H9 (cell line): ENCODE measurements around the gene UNC79. TPM values are rescaled to one million over a fixed set of nuclear protein-coding genes. Genes with fewer than 3 reads are reported as not detected.
A peak's percentile ranks its signal among the peaks of the same experiment; 100 is the strongest.

Source experiments
- DNase-seq: peaks from one replicate; pipeline ENCODE4 v3.0.0-alpha.2; 2017
- H2AFZ ChIP-seq: one replicate; pipeline ENCODE4 v1.6.1; 2013; ENCODE audit warnings: mild to moderate bottlenecking, low read length, control low read depth, moderate library complexity
- H2AK5ac ChIP-seq: 2 replicates; pipeline ENCODE4 v1.6.1; 2013; ENCODE audit warnings: low read length, control low read depth, mixed read lengths; ENCODE audit not compliant: insufficient read length
- H2BK120ac ChIP-seq: one replicate; pipeline ENCODE4 v1.6.1; 2013; ENCODE audit warnings: low read depth, mild to moderate bottlenecking, low read length, control low read depth, inconsistent platforms; ENCODE audit not compliant: poor library complexity, severe bottlenecking
- H2BK12ac ChIP-seq: 2 replicates; pipeline ENCODE4 v1.6.1; 2013; ENCODE audit warnings: low read length, control low read depth, mixed read lengths, low read depth; ENCODE audit not compliant: insufficient read length
- H2BK15ac ChIP-seq: 2 replicates; pipeline ENCODE4 v1.6.1; 2013; ENCODE audit warnings: low read depth, low read length, control low read depth
- H2BK20ac ChIP-seq: one replicate; pipeline ENCODE4 v1.6.1; 2013; ENCODE audit warnings: low read depth, mild to moderate bottlenecking, low read length, control low read depth, inconsistent platforms; ENCODE audit not compliant: poor library complexity, severe bottlenecking
- H2BK5ac ChIP-seq: 2 replicates; pipeline ENCODE4 v1.6.1; 2013; ENCODE audit warnings: low read length, control low read depth, mixed read lengths; ENCODE audit not compliant: insufficient read length
- H3K14ac ChIP-seq: 2 replicates; pipeline ENCODE4 v1.6.1; 2013; ENCODE audit warnings: low read length, control low read depth; ENCODE audit not compliant: insufficient read depth
- H3K18ac ChIP-seq: 2 replicates; pipeline ENCODE4 v1.6.1; 2013; ENCODE audit warnings: low read depth, mild to moderate bottlenecking, mixed read lengths, low read length, control low read depth; ENCODE audit not compliant: insufficient read length
- H3K23ac ChIP-seq: 2 replicates; pipeline ENCODE4 v1.6.1; 2013; ENCODE audit warnings: low read length, control low read depth, mixed read lengths, low read depth; ENCODE audit not compliant: insufficient read length
- H3K23me2 ChIP-seq: 2 replicates; pipeline ENCODE4 v1.6.1; 2013; ENCODE audit warnings: low read depth, mild to moderate bottlenecking, mixed read lengths, low read length, control low read depth; ENCODE audit not compliant: insufficient read length, poor library complexity, severe bottlenecking
- H3K27ac ChIP-seq: 2 replicates; pipeline ENCODE4 v1.5.1; 2013; ENCODE audit warnings: low read length, control low read depth, mixed read lengths, low read depth; ENCODE audit not compliant: insufficient read length
- H3K27me3 ChIP-seq: 2 replicates; pipeline ENCODE4 v1.6.1; 2013; ENCODE audit warnings: low read length, control low read depth, inconsistent platforms; ENCODE audit not compliant: insufficient read depth
- H3K4ac ChIP-seq: 2 replicates; pipeline ENCODE4 v1.6.1; 2013; ENCODE audit warnings: low read depth, mild to moderate bottlenecking, control low read depth, inconsistent platforms, low read length, moderate library complexity
- H3K4me1 ChIP-seq: 2 replicates; pipeline ENCODE4 v1.6.1; 2013; ENCODE audit warnings: low read length, control low read depth, inconsistent platforms; ENCODE audit not compliant: insufficient read depth
- H3K4me2 ChIP-seq: 2 replicates; pipeline ENCODE4 v1.6.1; 2013; ENCODE audit warnings: low read length, control low read depth, mixed read lengths; ENCODE audit not compliant: insufficient read length, insufficient read depth
- H3K56ac ChIP-seq: 2 replicates; pipeline ENCODE4 v1.6.1; 2013; ENCODE audit warnings: low read depth, mild to moderate bottlenecking, mixed read lengths, low read length, control low read depth; ENCODE audit not compliant: insufficient read length
- H3K79me1 ChIP-seq: 2 replicates; pipeline ENCODE4 v1.6.1; 2013; ENCODE audit warnings: low read depth, mild to moderate bottlenecking, moderate library complexity, low read length, control low read depth, inconsistent platforms; ENCODE audit not compliant: insufficient read depth, poor library complexity, severe bottlenecking
- H3K79me2 ChIP-seq: 2 replicates; pipeline ENCODE4 v1.6.1; 2013; ENCODE audit warnings: low read length, control low read depth, inconsistent platforms; ENCODE audit not compliant: insufficient read depth
- H3K9ac ChIP-seq: 2 replicates; pipeline ENCODE4 v1.6.1; 2013; ENCODE audit warnings: low read length, control low read depth, mixed read lengths; ENCODE audit not compliant: insufficient read length; ENCODE audit errors: extremely low read depth
- H3K9me3 ChIP-seq: one replicate; pipeline ENCODE4 v1.6.1; 2013; ENCODE audit warnings: low read depth, low read length, inconsistent platforms; ENCODE audit not compliant: control insufficient read depth
- H3T11ph ChIP-seq: one replicate; pipeline ENCODE4 v1.6.1; 2013; ENCODE audit warnings: mild to moderate bottlenecking, low read length, control low read depth, inconsistent platforms
- H4K20me1 ChIP-seq: one replicate; pipeline ENCODE4 v1.6.1; 2013; ENCODE audit not compliant: control insufficient read depth, insufficient read length, insufficient read depth
- H4K5ac ChIP-seq: 2 replicates; pipeline ENCODE4 v1.6.1; 2013; ENCODE audit warnings: low read depth, mild to moderate bottlenecking, mixed read lengths, low read length, control low read depth; ENCODE audit not compliant: insufficient read length
- H4K8ac ChIP-seq: replicated peaks from 2 replicates; pipeline ENCODE4 v1.6.1; 2013; ENCODE audit warnings: low read length, control low read depth, mixed read lengths, low read depth; ENCODE audit not compliant: insufficient read length
- H4K91ac ChIP-seq: 2 replicates; pipeline ENCODE4 v1.6.1; 2013; ENCODE audit warnings: low read depth, mild to moderate bottlenecking, moderate library complexity, mixed read lengths, low read length, control low read depth; ENCODE audit not compliant: insufficient read length
- H3K27ac Mint-ChIP-seq, 3 experiments: 2 replicates in 2 of 3; 3 replicates in 1 of 3; pipeline ENCODE4 v1.8.0; 2020 to 2021; ENCODE audit warnings: mixed read lengths in 3 of 3, mild to moderate bottlenecking in 1 of 3, moderate library complexity in 1 of 3
- H3K27me3 Mint-ChIP-seq: 2 replicates; pipeline ENCODE4 v1.8.0; 2021; ENCODE audit warnings: low read depth, mild to moderate bottlenecking, moderate library complexity, mixed read lengths
- H3K36me3 Mint-ChIP-seq, 3 experiments: 2 replicates in 2 of 3; 3 replicates in 1 of 3; pipeline ENCODE4 v1.8.0; 2020 to 2021; ENCODE audit warnings: low read depth in 3 of 3, mixed read lengths in 3 of 3; ENCODE audit not compliant: insufficient read depth in 1 of 3
- H3K4me1 Mint-ChIP-seq, 2 experiments: 2 replicates each; pipeline ENCODE4 v1.8.0; 2020; ENCODE audit warnings: mixed read lengths in 2 of 2
- H3K4me3 Mint-ChIP-seq, 2 experiments: 2 replicates in 1 of 2; 3 replicates in 1 of 2; pipeline ENCODE4 v1.8.0; 2020 to 2021; ENCODE audit warnings: mild to moderate bottlenecking in 2 of 2, mixed read lengths in 2 of 2, moderate library complexity in 1 of 2
- H3K9me3 Mint-ChIP-seq, 2 experiments: 2 replicates in 1 of 2; 3 replicates in 1 of 2; pipeline ENCODE4 v1.8.0; 2020; ENCODE audit warnings: mild to moderate bottlenecking in 2 of 2, mixed read lengths in 2 of 2, moderate library complexity in 1 of 2
- WGBS: extraction: QIAGEN DNeasy Blood & Tissue Kit; methylation state at CpG from one replicate; pipeline ENCODE4 v1.1.7; 2013; ENCODE audit warnings: missing lambda C conversion rate, low lambda C conversion rate, mixed read lengths; ENCODE audit not compliant: insufficient read length; ENCODE audit errors: extremely low coverage; 5-methylcytosine and 5-hydroxymethylcytosine counted together
- total RNA-seq: library from RNA; stranded (reverse); gene quantifications from 2 replicates; pipeline ENCODE4 v1.2.1, GENCODE V29; 2021
- TF ChIP-seq, protein P1 (sequence below): fragments of 200-600 bp; sonication (generic); conservative IDR thresholded peaks from 3 replicates; pipeline ENCODE4 v1.8.0; 2021; ENCODE audit warnings: antibody characterized with exemption, mild to moderate bottlenecking

UNC79 gene
- total RNA-seq, 1 experiment from 2014 or later, result 3.0 TPM

GRCh38 chr14:93654599-93654998, 223.9 kb downstream of the UNC79 start:
- peaks cover 0 to 7% of the 10 kb centered on the region in 2 experiments; a peak in 3 of 5 replicates for H3K9me3 Mint-ChIP-seq
- peak overlapping the region; percentile 97 for H2AFZ ChIP-seq
- H3K4me3 Mint-ChIP-seq, result no peak overlapping the region
- no peak overlapping the region for H3K27ac ChIP-seq
- H3K9me3 ChIP-seq, result no peaks in the 10 kb centered on the region
- no peak overlapping the region for H3T11ph ChIP-seq
- no peak for DNase-seq
- peaks cover 12 to 15% of the 10 kb centered on the region in 2 experiments for H3K4me1 Mint-ChIP-seq
- H3K36me3 Mint-ChIP-seq, result peaks cover 0 to 3% (median 2%) of the 10 kb centered on the region in 3 experiments; a peak in 2 of 7 replicates
- no peak overlapping the region for H2AK5ac ChIP-seq
- H3K4me1 ChIP-seq, result peaks cover 2% of the 10 kb centered on the region
- H3K14ac ChIP-seq, result no peak overlapping the region
- no peak overlapping the region for H3K23ac ChIP-seq
- no peak overlapping the region for H2BK15ac ChIP-seq
- no peaks in the 10 kb centered on the region for H3K27me3 Mint-ChIP-seq
- H3K79me1 ChIP-seq, result no peaks in the 10 kb centered on the region
- H3K27ac Mint-ChIP-seq, result peak overlapping the region in 1 of 3 experiments; percentile 76; a peak in 1 of 7 replicates
- no peaks in the 10 kb centered on the region for H3K23me2 ChIP-seq
- TF ChIP-seq, protein P1, sequence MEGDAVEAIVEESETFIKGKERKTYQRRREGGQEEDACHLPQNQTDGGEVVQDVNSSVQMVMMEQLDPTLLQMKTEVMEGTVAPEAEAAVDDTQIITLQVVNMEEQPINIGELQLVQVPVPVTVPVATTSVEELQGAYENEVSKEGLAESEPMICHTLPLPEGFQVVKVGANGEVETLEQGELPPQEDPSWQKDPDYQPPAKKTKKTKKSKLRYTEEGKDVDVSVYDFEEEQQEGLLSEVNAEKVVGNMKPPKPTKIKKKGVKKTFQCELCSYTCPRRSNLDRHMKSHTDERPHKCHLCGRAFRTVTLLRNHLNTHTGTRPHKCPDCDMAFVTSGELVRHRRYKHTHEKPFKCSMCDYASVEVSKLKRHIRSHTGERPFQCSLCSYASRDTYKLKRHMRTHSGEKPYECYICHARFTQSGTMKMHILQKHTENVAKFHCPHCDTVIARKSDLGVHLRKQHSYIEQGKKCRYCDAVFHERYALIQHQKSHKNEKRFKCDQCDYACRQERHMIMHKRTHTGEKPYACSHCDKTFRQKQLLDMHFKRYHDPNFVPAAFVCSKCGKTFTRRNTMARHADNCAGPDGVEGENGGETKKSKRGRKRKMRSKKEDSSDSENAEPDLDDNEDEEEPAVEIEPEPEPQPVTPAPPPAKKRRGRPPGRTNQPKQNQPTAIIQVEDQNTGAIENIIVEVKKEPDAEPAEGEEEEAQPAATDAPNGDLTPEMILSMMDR, result no peak
- H3K9ac ChIP-seq, result no peak overlapping the region
- no peak overlapping the region for H3K4ac ChIP-seq
- H4K5ac ChIP-seq, result no peak overlapping the region
- no peak overlapping the region for H2BK5ac ChIP-seq
- no peak overlapping the region for H2BK120ac ChIP-seq
- H4K8ac ChIP-seq, result no peak overlapping the region
- no peak overlapping the region for H4K91ac ChIP-seq
- H3K4me2 ChIP-seq, result no peak overlapping the region
- H3K56ac ChIP-seq, result no peak overlapping the region
- H3K27me3 ChIP-seq, result no peaks in the 10 kb centered on the region
- no peak overlapping the region for H2BK12ac ChIP-seq
- H3K79me2 ChIP-seq, result no peaks in the 10 kb centered on the region
- H4K20me1 ChIP-seq, result no peaks in the 10 kb centered on the region
- no peak overlapping the region for H2BK20ac ChIP-seq
- H3K18ac ChIP-seq, result no peak overlapping the region
- WGBS, result no CpG with 5 or more reads among the region's 5 CpGs
